Astrocyte of the spinal cord (primary cell): ENCODE results near the gene C17orf100.

ENCODE experiments used
- DNase-seq: peaks from one replicate; pipeline ENCODE4 v3.0.0; 2011; ENCODE audit warnings: low read depth, low spot score
- H3K4me3 ChIP-seq: 2 replicates; pipeline ENCODE4 v1.5.1; 2011; ENCODE audit warnings: low read depth, mild to moderate bottlenecking, low read length, moderate library complexity
- CTCF ChIP-seq: IDR thresholded peaks from 2 replicates; pipeline ENCODE4 v1.5.1; 2012; ENCODE audit warnings: low read depth, mild to moderate bottlenecking, low read length, inconsistent platforms
- in situ Hi-C: cut with HindIII; loops from 2 replicates; pipeline ENCODE4 v1.10.0; 2017; ENCODE audit warnings: low sequenced_read_pairs

C17orf100 gene

GRCh38 chr17:6611231-6611630, 40.3 kb upstream of the C17orf100 start:
- no peak for TF ChIP-seq CTCF
- in situ Hi-C loops = no loop called here
- H3K4me3 ChIP-seq = no peak overlapping the region
- DNase-seq = no peak

GRCh38 chr17:6623941-6624340, 27.6 kb upstream of the C17orf100 start:
- no peak for TF ChIP-seq CTCF
- in situ Hi-C loops = no loop called here
- no peak overlapping the region for H3K4me3 ChIP-seq
- DNase-seq = peak; percentile 12

GRCh38 chr17:6626616-6627015, 24.9 kb upstream of the C17orf100 start:
- in situ Hi-C loops = no loop called here
- no peak for DNase-seq
- TF ChIP-seq CTCF = no peak
- H3K4me3 ChIP-seq = no peak overlapping the region

- in situ Hi-C loops = no loop called here
- no peak for TF ChIP-seq CTCF
- no peak overlapping the region for H3K4me3 ChIP-seq
- DNase-seq = peak; percentile 32
These were observed 24.5 kb upstream of the C17orf100 start for GRCh38 chr17:6627019-6627418.

- in situ Hi-C loops = no loop called here
- DNase-seq = no peak
- no peak overlapping the region for H3K4me3 ChIP-seq
- no peak for TF ChIP-seq CTCF
These were observed 21.2 kb upstream of the C17orf100 start for GRCh38 chr17:6630390-6630789.

- TF ChIP-seq CTCF = no peak
- in situ Hi-C loops = no loop called here
- no peak overlapping the region for H3K4me3 ChIP-seq
- no peak for DNase-seq
These were observed 19.0 kb upstream of the C17orf100 start for GRCh38 chr17:6632530-6632929.

- in situ Hi-C loops = no loop called here
- H3K4me3 ChIP-seq = no peak overlapping the region
- no peak for TF ChIP-seq CTCF
- no peak for DNase-seq
These were observed 18.3 kb upstream of the C17orf100 start for GRCh38 chr17:6633263-6633662.
